Vagina (tissue), 2 donors: ENCODE results near the gene SH3D19.

Source experiments
- CTCF ChIP-seq, 3 experiments: fragments of 450-650 bp in 2 of 3; fragments of 200-600 bp in 1 of 3; sonication (generic) in 1 of 3; IDR thresholded peaks; one replicate each; pipeline ENCODE4 v1.5.1; 2017 to 2019; ENCODE audit warnings: antibody characterized with exemption in 3 of 3, mild to moderate bottlenecking in 2 of 3, moderate library complexity in 2 of 3
- POLR2A ChIP-seq, 2 donors: fragments of 450-650 bp; IDR thresholded peaks; one replicate each; pipeline ENCODE4 v1.6.1; 2017; ENCODE audit warnings: antibody characterized with exemption in 2 of 2, mild to moderate bottlenecking in 2 of 2, moderate library complexity in 2 of 2

- TF ChIP-seq POLR2A (IDR thresholded peaks at IDR 0.05) (no peak), CTCF (IDR thresholded peaks at IDR 0.05) (no peak)
These were observed 215.2 kb downstream of the SH3D19 start for GRCh38 chr4:151110236-151110635.
